CD4-positive, alpha-beta T cell (primary cell): ENCODE measurements around the gene PTTG1IP. TPM values are rescaled to one million over a fixed set of nuclear protein-coding genes. Genes with fewer than 3 reads are reported as not detected.

Source experiments
- ATAC-seq: fragments of 200-7000 bp; cut with Tn5 transposase; one replicate; pipeline ENCODE4 v1.10.0; 2022; ENCODE audit warnings: mild to moderate bottlenecking; ENCODE audit not compliant: poor library complexity
- CTCF ChIA-PET: fragments of 350-600 bp; sonication (Branson Sonifier 250); formaldehyde crosslinking; loops from one replicate; lab custom pipeline; 2021; ENCODE audit warnings: antibody characterized with exemption, inconsistent platforms; lab: Charles Lee
- POLR2A ChIA-PET: fragments of 350-600 bp; sonication (Branson Sonifier 250); formaldehyde crosslinking; loops from one replicate; lab custom pipeline; 2021; ENCODE audit warnings: antibody characterized with exemption, inconsistent platforms; lab: Charles Lee
- DNase-seq, 14 experiments: peaks; one replicate each; pipeline ENCODE4 v3.0.0-alpha.2; 2013 to 2020; ENCODE audit warnings: mixed read lengths in 2 of 14
- H3K27ac ChIP-seq, 2 donors: one replicate each; pipeline versions ENCODE4 v1.5.1 to v1.7.0; 2013; ENCODE audit warnings: low read length in 2 of 2, low read depth in 1 of 2, mild to moderate bottlenecking in 1 of 2
- H3K27me3 ChIP-seq, 2 experiments: 1 replicate in 1 of 2; 2 replicates in 1 of 2; pipeline versions ENCODE4 v1.6.1 to v1.7.0; 2013; ENCODE audit warnings: low read length in 2 of 2, control low read depth in 1 of 2, mild to moderate bottlenecking in 1 of 2, moderate library complexity in 1 of 2; ENCODE audit not compliant: insufficient read depth in 2 of 2, control insufficient read depth in 1 of 2
- H3K36me3 ChIP-seq: one replicate; pipeline ENCODE4 v1.6.1; 2013; ENCODE audit warnings: low read length, control low read depth; ENCODE audit not compliant: insufficient read depth
- H3K4me1 ChIP-seq: one replicate; pipeline ENCODE4 v1.6.1; 2013; ENCODE audit warnings: low read length, control low read depth; ENCODE audit not compliant: insufficient read depth
- H3K4me3 ChIP-seq: one replicate; pipeline ENCODE4 v1.5.1; 2013; ENCODE audit warnings: mild to moderate bottlenecking, low read length, moderate library complexity
- H3K9me3 ChIP-seq, 2 experiments: 1 replicate in 1 of 2; 2 replicates in 1 of 2; pipeline versions ENCODE4 v1.6.1 to v1.7.0; 2013; ENCODE audit warnings: low read length in 2 of 2, mild to moderate bottlenecking in 2 of 2, control low read depth in 1 of 2, moderate library complexity in 1 of 2; ENCODE audit not compliant: control insufficient read depth in 1 of 2, insufficient read depth in 1 of 2
- H3K27ac Mint-ChIP-seq: one replicate; pipeline ENCODE4 v1.8.0; 2020; ENCODE audit warnings: mixed read lengths
- H3K27me3 Mint-ChIP-seq: one replicate; pipeline ENCODE4 v1.8.0; 2021; ENCODE audit warnings: mixed read lengths
- H3K36me3 Mint-ChIP-seq: one replicate; pipeline ENCODE4 v1.8.0; 2021; ENCODE audit warnings: low read depth, mixed read lengths
- H3K4me1 Mint-ChIP-seq: one replicate; pipeline ENCODE4 v1.8.0; 2021; ENCODE audit warnings: low read depth, mixed read lengths
- H3K4me3 Mint-ChIP-seq: one replicate; pipeline ENCODE4 v1.8.0; 2020; ENCODE audit warnings: mild to moderate bottlenecking, mixed read lengths
- H3K9me3 Mint-ChIP-seq: one replicate; pipeline ENCODE4 v1.8.0; 2020; ENCODE audit warnings: mixed read lengths
- intact Hi-C, 2 experiments: fragments of 100-400 bp; cut with DNase I in 1 of 2; cut with micrococcal nuclease in 1 of 2; formaldehyde crosslinking; loops; one replicate each; pipeline versions ENCODE4 v1.15.1 to v1.9.0; 2023 to 2025; cut with DNase I, micrococcal nuclease
- total RNA-seq, 174 experiments: library from RNA in 2 of 174; stranded (reverse) in 2 of 174; gene quantifications; one replicate each; pipeline ENCODE4 v1.2.3 and lab custom pipeline; 2021 to 2026
- TF ChIP-seq, protein P1 (sequence below): fragments of 200-600 bp; IDR thresholded peaks from one replicate; pipeline ENCODE4 v1.8.0; 2022; ENCODE audit warnings: antibody characterized with exemption, mild to moderate bottlenecking

Gene PTTG1IP
- total RNA-seq, 2 experiments from 2014 or later, result 99.0 to 99.5 TPM

DNA sequence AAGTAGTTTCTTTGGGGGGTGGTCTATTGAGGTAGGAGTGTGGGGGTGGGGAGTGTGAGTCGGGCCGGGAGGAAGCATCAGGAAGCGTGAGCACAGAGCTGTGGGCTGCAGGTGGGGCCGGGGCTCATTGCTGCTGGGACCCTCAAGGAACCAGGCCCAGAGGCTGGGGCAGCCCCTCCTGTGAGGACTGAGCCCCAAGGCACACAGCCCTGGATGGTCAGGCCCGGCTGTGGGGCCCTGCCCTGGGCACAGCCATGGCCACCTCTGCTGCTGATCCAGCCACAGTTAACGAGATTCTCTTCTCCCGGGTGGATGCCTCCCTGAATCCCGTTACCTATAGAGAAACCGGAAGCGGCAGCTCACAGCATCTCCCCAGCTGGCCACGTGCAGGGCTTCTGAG is 32.7 kb downstream of the PTTG1IP start:
- TF ChIP-seq, protein P1, sequence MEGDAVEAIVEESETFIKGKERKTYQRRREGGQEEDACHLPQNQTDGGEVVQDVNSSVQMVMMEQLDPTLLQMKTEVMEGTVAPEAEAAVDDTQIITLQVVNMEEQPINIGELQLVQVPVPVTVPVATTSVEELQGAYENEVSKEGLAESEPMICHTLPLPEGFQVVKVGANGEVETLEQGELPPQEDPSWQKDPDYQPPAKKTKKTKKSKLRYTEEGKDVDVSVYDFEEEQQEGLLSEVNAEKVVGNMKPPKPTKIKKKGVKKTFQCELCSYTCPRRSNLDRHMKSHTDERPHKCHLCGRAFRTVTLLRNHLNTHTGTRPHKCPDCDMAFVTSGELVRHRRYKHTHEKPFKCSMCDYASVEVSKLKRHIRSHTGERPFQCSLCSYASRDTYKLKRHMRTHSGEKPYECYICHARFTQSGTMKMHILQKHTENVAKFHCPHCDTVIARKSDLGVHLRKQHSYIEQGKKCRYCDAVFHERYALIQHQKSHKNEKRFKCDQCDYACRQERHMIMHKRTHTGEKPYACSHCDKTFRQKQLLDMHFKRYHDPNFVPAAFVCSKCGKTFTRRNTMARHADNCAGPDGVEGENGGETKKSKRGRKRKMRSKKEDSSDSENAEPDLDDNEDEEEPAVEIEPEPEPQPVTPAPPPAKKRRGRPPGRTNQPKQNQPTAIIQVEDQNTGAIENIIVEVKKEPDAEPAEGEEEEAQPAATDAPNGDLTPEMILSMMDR, result no peak
- no peak overlapping the region for H3K27ac ChIP-seq
- no peaks in the 10 kb centered on the region for H3K27me3 ChIP-seq
- H3K9me3 ChIP-seq, result no peaks in the 10 kb centered on the region
- no peak overlapping the region for H3K4me3 ChIP-seq
- peaks cover 8% of the 10 kb centered on the region for H3K4me1 ChIP-seq
- no peak for ATAC-seq
- no peaks in the 10 kb centered on the region for H3K36me3 ChIP-seq
- CTCF ChIA-PET, result no interaction called here
- Mint-ChIP-seq H3K27me3 (no peaks in the 10 kb centered on the region), H3K4me3 (no peak overlapping the region), H3K4me1 (peaks cover 4% of the 10 kb centered on the region), H3K27ac (no peak overlapping the region), H3K9me3 (no peaks in the 10 kb centered on the region), H3K36me3 (no peaks in the 10 kb centered on the region)
- intact Hi-C loops, result loop anchor here in 1 of 2 experiments (2.0 kb wide), 1 partner anchor 18 kb away; no protein-coding TSS in a partner anchor
- no peak for DNase-seq
- POLR2A ChIA-PET, result no interaction called here

DNA sequence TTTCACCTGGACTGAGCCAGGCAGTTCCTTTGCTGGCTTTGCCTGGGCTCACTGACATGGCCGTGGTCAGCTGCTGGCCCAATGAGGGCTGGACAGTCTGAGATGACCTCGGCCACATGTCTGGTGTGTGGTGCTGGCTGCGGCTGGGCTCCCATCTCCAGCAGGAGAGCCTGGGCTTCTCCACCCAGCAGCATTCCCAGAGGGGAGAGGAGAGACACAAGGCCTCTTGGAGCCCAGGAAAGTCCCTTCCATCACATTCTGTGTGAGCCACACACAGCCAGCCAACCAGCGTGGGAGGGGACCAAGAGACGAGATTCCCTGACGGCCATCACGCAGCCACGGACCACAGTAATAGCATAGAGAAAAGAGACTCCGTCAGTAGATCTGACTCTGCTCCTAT is 34.5 kb downstream of the PTTG1IP start:
- CTCF ChIA-PET, result no interaction called here
- Histone ChIP-seq H3K36me3 (no peaks in the 10 kb centered on the region), H3K4me3 (no peak overlapping the region), H3K27me3 (no peaks in the 10 kb centered on the region), H3K9me3 (no peaks in the 10 kb centered on the region), H3K4me1 (no peaks in the 10 kb centered on the region), H3K27ac (no peak overlapping the region)
- H3K4me3 Mint-ChIP-seq, result no peak overlapping the region
- intact Hi-C loops, result no loop called here
- TF ChIP-seq, protein P1, result no peak
- no peak overlapping the region for H3K27ac Mint-ChIP-seq
- DNase-seq (no peak), ATAC-seq (no peak)
- no peaks in the 10 kb centered on the region for H3K27me3 Mint-ChIP-seq
- H3K36me3 Mint-ChIP-seq, result no peaks in the 10 kb centered on the region
- POLR2A ChIA-PET, result no interaction called here
- no peaks in the 10 kb centered on the region for H3K4me1 Mint-ChIP-seq
- no peaks in the 10 kb centered on the region for H3K9me3 Mint-ChIP-seq

DNA sequence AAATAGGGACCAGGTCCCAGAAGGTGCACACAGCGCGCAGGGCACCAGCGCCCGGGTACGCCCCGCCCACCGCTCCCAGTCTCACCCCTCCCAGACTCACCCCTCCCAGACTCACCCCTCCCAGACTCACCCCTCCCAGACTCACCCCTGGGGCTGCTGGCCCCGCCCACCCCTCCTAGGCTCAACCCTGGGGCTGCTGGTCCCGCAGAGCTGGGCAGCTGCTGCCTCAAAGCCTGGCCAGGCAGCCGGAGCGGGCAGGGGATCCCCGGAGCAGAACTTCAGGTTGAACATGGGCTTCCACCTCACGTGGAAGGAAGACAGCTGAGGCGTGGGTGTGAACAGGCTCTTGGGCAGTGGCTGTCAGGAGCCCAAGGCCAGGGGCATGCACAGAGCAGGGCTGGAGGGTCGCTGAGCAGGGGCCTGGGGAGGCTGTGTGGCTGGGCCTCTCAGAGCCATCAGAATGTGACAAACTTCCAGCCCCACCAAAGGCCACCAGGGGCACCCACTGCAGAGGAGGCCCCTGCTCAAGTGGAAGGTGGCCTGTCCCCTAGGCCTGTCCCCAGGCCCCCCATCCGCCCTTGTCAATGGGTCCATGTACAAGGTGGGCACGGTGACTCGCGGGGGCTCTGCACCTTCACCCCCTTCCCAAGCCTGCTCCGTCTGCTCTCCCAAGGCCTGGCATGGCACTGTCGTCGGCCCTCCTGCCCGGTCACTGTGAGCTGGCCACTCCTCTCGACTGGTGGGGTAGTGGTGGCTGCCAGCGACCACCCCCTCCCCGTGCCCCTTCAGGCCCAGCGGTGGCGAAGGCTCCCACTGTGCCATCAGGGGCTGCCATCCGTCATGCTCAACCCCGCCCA is 35.2 kb downstream of the PTTG1IP start:
- DNase-seq (no peak), ATAC-seq (no peak)
- Histone ChIP-seq H3K27me3 (no peaks in the 10 kb centered on the region), H3K4me3 (no peak overlapping the region), H3K36me3 (no peaks in the 10 kb centered on the region), H3K9me3 (no peaks in the 10 kb centered on the region), H3K4me1 (no peaks in the 10 kb centered on the region), H3K27ac (no peak overlapping the region)
- Mint-ChIP-seq H3K4me1 (no peaks in the 10 kb centered on the region), H3K27me3 (no peaks in the 10 kb centered on the region), H3K9me3 (no peaks in the 10 kb centered on the region), H3K36me3 (no peaks in the 10 kb centered on the region), H3K27ac (no peak overlapping the region), H3K4me3 (no peak overlapping the region)
- intact Hi-C loops, result no loop called here
- ChIA-PET POLR2A (no interaction called here), CTCF (no interaction called here)
- TF ChIP-seq, protein P1, result no peak
